GM19043 (cell line): ENCODE measurements around the gene GMPPA.

Experiments used
- ATAC-seq: cut with Tn5 transposase; IDR thresholded peaks from one replicate; pipeline ENCODE4 v1.9.1; 2021; ENCODE audit warnings: low read depth; ENCODE audit not compliant: unreplicated experiment

The GMPPA gene

GRCh38 chr2:219484343-219485200 is 14.1 kb upstream of the GMPPA start:
- no peak for ATAC-seq

GRCh38 chr2:219485201-219485580 is 13.5 kb upstream of the GMPPA start:
- no peak for ATAC-seq

- ATAC-seq = no peak
Observed at GRCh38 chr2:219486380-219486959, 12.2 kb upstream of the GMPPA start.

GRCh38 chr2:219488149-219488843 is 10.4 kb upstream of the GMPPA start:
- no peak for ATAC-seq

- ATAC-seq = no peak
Observed at GRCh38 chr2:219488844-219489194, 9.9 kb upstream of the GMPPA start.

GRCh38 chr2:219489315-219489714 is 9.4 kb upstream of the GMPPA start:
- ATAC-seq = no peak

- ATAC-seq = no peak
Observed at GRCh38 chr2:219490186-219490585, 8.5 kb upstream of the GMPPA start.

- ATAC-seq = no peak
Observed at GRCh38 chr2:219490600-219491130, 8.0 kb upstream of the GMPPA start.

- no peak for ATAC-seq
Observed at GRCh38 chr2:219491278-219491963, 7.3 kb upstream of the GMPPA start.

GRCh38 chr2:219492575-219492974 is 6.1 kb upstream of the GMPPA start:
- no peak for ATAC-seq

GRCh38 chr2:219493086-219493485 is 5.6 kb upstream of the GMPPA start:
- ATAC-seq = no peak

- no peak for ATAC-seq
Observed at GRCh38 chr2:219494952-219495530, 3.6 kb upstream of the GMPPA start.

- ATAC-seq = no peak
Observed at GRCh38 chr2:219495531-219496122, 3.1 kb upstream of the GMPPA start.

GRCh38 chr2:219496247-219496824 is 2.4 kb upstream of the GMPPA start:
- ATAC-seq = no peak

- ATAC-seq = no peak
Observed at GRCh38 chr2:219496825-219497494, 1.7 kb upstream of the GMPPA start.

- ATAC-seq = no peak
Observed at GRCh38 chr2:219497495-219498279, 1.0 kb upstream of the GMPPA start.

- ATAC-seq = no peak
Observed at GRCh38 chr2:219499058-219499307, 292 bp downstream of the GMPPA start.

- no peak for ATAC-seq
Observed at GRCh38 chr2:219499555-219499954, 864 bp downstream of the GMPPA start.

- no peak for ATAC-seq
Observed at GRCh38 chr2:219500135-219500534, 1.4 kb downstream of the GMPPA start.
